K562 (cell line): ENCODE data around the gene FRMPD4. TPM values are rescaled to one million over a fixed set of nuclear protein-coding genes. Genes with fewer than 3 reads are reported as not detected.
A peak's percentile ranks its signal among the peaks of the same experiment; 100 is the strongest.

Experiments
- ZKSCAN8 ChIP-seq: fragments of 200-800 bp; sonication (Bioruptor generic); IDR thresholded peaks from 2 replicates; pipeline ENCODE4 v1.6.1; 2016; ENCODE audit warnings: missing genetic modification characterization, missing compliant biosample characterization
- polyA plus RNA-seq, 8 experiments: library from polyadenylated mRNA; depleted of rRNA in 4 of 8; stranded (reverse) in 5 of 8; unstranded in 3 of 8; fragments of >200 nt; fragmentation: Nextera tagmentation in 2 of 8; fragmentation: Illumina TruSeq in 1 of 8; extraction: Ambion mirVana in 2 of 8; extraction: Trizol in 1 of 8; gene quantifications; 2 replicates each; pipeline versions ENCODE4 v1.2.1 to v1.2.3, GENCODE V29; 2011 to 2014; ENCODE audit warnings: inconsistent platforms in 1 of 8, missing spikeins in 1 of 8
- small RNA-seq: library from RNA; depleted of rRNA; stranded (forward); fragments of <200 nt; gene quantifications from one replicate; pipeline ENCODE3, GENCODE V24; 2014
- total RNA-seq, 7 experiments: library from RNA; depleted of rRNA in 6 of 7; stranded (reverse); fragments of >200 nt in 6 of 7; fragmentation: Illumina TruSeq in 2 of 7; extraction: Trizol in 2 of 7; gene quantifications; 2 replicates each; pipeline versions ENCODE4 v1.2.1 to v1.2.3, GENCODE V29; 2011 to 2021; ENCODE audit warnings: low replicate concordance in 1 of 7
- TF ChIP-seq, protein P1 (sequence below), 2 experiments: fragments of 450-650 bp; formaldehyde crosslinking in 1 of 2; IDR thresholded peaks; 2 replicates each; pipeline versions ENCODE4 v1.4.0 to v1.6.1; 2014 to 2020; ENCODE audit warnings: mild to moderate bottlenecking in 2 of 2, borderline replicate concordance in 1 of 2, low read depth in 1 of 2
- TF ChIP-seq, protein P2 (sequence below), 3 experiments: IDR thresholded peaks in 2 of 3; conservative IDR thresholded peaks in 1 of 3; 2 replicates each; pipeline ENCODE4 v1.5.1; 2011 to 2012; ENCODE audit warnings: low read length in 3 of 3, mild to moderate bottlenecking in 3 of 3, control low read depth in 2 of 3, improper control_type of control experiment in 1 of 3, inconsistent platforms in 1 of 3, low read depth in 1 of 3, mixed read lengths in 1 of 3, moderate library complexity in 1 of 3; ENCODE audit not compliant: insufficient read depth in 2 of 3

FRMPD4 gene
- total and polyA plus RNA-seq, 9 of the 15 experiments (the other 6 are each of a cell fraction or from before 2014, with no cell fraction given): not detected

DNA sequence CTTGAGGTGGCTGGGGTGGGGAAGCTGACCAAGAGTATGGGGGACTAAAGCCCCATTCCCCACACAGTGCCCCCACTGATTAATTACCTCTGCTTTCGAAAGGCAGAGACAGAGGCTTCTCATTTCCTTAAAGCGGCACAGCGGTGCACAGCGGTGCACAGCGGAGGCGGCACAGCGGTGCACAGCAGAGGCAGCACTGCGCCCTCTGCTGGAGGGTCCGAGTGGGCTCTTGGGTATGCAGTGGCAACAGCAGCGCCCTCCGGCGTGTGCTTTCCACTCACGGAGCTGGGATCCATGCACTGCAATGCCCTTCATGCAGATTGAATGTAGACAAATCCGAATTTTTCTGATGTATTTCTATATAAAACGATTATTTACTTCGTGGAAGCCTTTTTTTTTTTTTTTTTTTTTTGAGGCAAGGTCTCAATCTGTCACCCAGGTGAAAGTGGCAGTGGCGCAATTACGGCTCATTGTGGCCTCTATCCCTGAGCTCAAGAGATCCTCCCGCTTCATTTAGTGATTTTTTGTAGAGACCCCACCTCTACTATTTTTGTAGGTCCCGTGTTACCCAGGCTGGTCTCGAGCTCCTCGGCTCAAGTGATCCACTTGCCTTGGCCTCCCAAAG is 633.3 kb downstream of the FRMPD4 start (continued):
- TF ChIP-seq, protein P1, sequence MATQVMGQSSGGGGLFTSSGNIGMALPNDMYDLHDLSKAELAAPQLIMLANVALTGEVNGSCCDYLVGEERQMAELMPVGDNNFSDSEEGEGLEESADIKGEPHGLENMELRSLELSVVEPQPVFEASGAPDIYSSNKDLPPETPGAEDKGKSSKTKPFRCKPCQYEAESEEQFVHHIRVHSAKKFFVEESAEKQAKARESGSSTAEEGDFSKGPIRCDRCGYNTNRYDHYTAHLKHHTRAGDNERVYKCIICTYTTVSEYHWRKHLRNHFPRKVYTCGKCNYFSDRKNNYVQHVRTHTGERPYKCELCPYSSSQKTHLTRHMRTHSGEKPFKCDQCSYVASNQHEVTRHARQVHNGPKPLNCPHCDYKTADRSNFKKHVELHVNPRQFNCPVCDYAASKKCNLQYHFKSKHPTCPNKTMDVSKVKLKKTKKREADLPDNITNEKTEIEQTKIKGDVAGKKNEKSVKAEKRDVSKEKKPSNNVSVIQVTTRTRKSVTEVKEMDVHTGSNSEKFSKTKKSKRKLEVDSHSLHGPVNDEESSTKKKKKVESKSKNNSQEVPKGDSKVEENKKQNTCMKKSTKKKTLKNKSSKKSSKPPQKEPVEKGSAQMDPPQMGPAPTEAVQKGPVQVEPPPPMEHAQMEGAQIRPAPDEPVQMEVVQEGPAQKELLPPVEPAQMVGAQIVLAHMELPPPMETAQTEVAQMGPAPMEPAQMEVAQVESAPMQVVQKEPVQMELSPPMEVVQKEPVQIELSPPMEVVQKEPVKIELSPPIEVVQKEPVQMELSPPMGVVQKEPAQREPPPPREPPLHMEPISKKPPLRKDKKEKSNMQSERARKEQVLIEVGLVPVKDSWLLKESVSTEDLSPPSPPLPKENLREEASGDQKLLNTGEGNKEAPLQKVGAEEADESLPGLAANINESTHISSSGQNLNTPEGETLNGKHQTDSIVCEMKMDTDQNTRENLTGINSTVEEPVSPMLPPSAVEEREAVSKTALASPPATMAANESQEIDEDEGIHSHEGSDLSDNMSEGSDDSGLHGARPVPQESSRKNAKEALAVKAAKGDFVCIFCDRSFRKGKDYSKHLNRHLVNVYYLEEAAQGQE (IDR thresholded peaks at IDR 0.05; ENCODE audit: borderline replicate concordance): peak; percentile 35; the same call in 1 of the 2 replicates
- TF ChIP-seq, protein P1 (CRISPR knock-in tag; IDR thresholded peaks at IDR 0.05; ENCODE audit: low read depth): no peak
- TF ChIP-seq, protein P2, sequence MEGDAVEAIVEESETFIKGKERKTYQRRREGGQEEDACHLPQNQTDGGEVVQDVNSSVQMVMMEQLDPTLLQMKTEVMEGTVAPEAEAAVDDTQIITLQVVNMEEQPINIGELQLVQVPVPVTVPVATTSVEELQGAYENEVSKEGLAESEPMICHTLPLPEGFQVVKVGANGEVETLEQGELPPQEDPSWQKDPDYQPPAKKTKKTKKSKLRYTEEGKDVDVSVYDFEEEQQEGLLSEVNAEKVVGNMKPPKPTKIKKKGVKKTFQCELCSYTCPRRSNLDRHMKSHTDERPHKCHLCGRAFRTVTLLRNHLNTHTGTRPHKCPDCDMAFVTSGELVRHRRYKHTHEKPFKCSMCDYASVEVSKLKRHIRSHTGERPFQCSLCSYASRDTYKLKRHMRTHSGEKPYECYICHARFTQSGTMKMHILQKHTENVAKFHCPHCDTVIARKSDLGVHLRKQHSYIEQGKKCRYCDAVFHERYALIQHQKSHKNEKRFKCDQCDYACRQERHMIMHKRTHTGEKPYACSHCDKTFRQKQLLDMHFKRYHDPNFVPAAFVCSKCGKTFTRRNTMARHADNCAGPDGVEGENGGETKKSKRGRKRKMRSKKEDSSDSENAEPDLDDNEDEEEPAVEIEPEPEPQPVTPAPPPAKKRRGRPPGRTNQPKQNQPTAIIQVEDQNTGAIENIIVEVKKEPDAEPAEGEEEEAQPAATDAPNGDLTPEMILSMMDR (IDR thresholded peaks at IDR 0.05 in 2 of 3, conservative IDR thresholded peaks at IDR 0.05 in 1 of 3; ENCODE audit: insufficient read depth in 2 of 3, low read depth in 1 of 3, low read length in 3 of 3): peak; percentile 95 to 100 (median 100)
- peak; percentile 64; the same call in 1 of the 2 replicates for TF ChIP-seq ZKSCAN8
- TF ChIP-seq, all 486 proteins: peak for 22

Small RNA genes lying within 50 kb of the gene (small RNA-seq; reads per million reads assigned to genes)
- gene AC119619.1 (not detected), gene RF00019 (not detected), gene RN7SKP290 (not detected)
